ENCODE results near the gene PLEKHM3.

- TF ChIP-seq CTCF (conservative IDR thresholded peaks at IDR 0.05 in 1 of 2, IDR thresholded peaks at IDR 0.05 in 1 of 2; ENCODE audit: low read depth in 1 of 2, low read length in 2 of 2) (no peak), EZH2 (IDR thresholded peaks at IDR 0.05; ENCODE audit: low read length, missing control alignments) (no peak)
These were observed 169.7 kb downstream of the PLEKHM3 start for GRCh38 chr2:207855591-207855990.

Measured in fibroblast of lung (primary cell).